Jurkat, Clone E6-1 (cell line): ENCODE results near the gene KRTAP10-6.
"Not testable (repeated sequence)": the region's sequence is repeated elsewhere in the genome, so short reads cannot be mapped to it uniquely, and the experiment has no call there.

Experiments used
- DNase-seq: peaks from one replicate; pipeline ENCODE4 v3.0.0-alpha.2; 2011; ENCODE audit warnings: low read depth, low spot score
- H3K4me3 ChIP-seq: 2 replicates; pipeline ENCODE4 v1.5.1; 2011; ENCODE audit warnings: mild to moderate bottlenecking, low read length, control low read depth, moderate library complexity

Gene KRTAP10-6

DNA sequence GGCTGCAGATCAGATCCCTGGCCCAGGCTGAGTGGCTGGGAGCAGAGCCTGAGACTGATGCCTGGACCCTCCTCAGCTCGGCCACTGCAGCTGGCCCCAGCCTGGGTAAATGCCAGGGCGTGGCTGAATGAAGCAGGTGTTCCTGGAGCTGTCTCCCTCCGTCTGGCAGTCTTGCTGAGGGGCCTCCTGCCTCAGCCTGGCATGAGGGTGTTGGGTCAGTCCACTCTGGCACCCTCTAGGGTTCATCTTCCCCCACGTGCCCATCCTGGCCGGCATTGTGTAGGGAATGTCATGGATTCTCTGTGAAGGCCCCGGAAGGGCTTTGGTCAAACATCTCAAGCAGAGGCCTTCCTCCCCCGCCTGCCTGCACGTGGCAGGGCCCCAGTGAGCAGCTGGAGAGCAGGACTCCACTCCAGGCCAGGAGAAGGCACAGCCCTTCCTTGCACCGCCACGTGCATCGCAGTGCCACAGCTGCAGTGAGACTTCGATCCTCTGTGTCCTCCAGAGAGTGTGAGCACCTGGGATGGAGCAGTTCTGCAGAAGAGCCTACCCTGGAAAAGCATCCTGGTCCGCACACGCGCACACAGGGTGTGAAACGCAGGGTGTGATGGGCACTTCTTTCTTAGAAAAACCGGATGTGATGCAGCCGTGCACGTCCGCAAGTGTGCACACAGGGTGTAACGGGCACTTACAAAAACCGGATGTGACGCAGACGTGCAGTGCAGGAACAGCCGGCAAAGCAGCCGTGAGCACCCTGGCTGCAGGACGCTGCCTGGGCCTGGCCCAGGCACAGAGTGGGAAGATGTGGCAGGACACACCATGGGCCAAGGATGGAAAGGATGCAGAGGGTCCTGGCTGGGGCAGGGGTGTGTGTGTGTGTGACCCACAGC, 23.4 kb downstream of the KRTAP10-6 start:
- H3K4me3 ChIP-seq: no peak overlapping the region
- DNase-seq: no peak

DNA sequence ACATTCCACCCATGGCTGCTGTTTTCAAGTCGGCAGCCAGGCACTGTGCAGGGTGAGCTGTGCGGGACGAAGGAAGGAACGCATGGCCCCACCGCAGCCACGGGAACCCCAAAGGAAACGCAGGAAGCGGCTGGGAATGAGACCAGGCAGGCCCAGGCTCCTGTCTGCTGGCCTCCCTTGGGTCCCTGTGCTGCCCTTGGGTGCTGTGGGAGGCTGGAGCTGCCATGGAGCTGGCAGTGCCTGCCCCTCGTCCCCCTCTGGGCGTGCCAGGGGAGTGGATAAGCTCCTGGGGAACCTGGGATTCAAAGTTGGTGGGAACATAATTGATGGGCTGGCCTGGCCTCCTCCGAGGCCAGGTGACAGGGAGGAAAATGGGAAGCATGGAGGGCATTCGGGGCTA, 24.0 kb downstream of the KRTAP10-6 start:
- DNase-seq: no peak

DNA sequence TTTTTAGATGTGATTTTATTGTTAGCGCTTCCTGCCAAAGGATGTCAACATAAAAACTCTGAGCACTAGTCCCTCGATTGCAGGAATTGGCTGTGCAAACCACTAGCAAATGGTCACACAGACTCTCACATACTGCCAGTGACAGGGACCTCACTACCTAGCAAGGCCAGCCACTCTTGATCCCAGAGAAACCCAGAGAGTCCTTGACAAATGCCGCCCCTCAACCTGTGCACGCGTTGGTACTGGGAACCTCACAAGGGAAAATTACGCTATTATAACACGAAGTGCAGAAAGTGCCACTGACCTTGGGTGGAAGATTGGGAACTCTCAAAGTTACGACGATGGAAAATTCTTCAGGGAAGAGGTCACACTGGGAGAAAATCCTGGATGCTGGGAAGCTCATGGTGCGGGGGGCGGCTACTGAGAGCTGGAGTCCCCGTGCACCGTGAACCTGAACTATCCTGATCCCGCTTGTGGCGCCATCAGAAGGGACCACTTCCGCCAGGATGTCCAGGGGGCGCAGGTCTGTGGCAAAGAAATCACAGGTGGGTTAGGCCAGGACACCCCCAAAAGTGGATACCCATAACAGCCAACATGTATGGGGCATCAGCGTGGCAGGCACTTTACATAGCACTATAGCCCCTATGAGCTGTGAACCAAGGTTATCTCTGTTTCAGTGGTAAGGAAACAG, 24.7 kb downstream of the KRTAP10-6 start:
- DNase-seq: no peak
- no peak overlapping the region for H3K4me3 ChIP-seq

More for the DNA sequence above, 24.0 kb downstream of the KRTAP10-6 start:
- H3K4me3 ChIP-seq: no peak overlapping the region

DNA sequence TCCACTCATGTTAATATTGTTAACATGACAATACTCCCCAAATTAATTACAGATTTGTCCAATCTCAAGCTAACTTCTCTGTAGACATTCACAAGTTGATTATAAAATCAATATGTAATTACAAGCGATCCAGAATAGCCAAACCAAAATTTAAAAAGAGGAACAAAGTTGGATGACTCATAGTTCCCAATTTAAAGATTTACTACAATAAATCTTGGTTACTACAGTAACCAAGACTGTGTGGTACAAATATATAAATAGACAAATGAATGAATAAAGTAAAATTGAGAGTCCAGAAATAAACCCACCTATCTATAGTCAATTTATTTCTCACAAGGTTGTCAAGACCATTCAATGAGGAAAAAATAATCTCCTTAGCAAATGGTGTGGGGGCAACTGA, 25.9 kb downstream of the KRTAP10-6 start:
- DNase-seq: no peak
- H3K4me3 ChIP-seq: no peak overlapping the region

DNA sequence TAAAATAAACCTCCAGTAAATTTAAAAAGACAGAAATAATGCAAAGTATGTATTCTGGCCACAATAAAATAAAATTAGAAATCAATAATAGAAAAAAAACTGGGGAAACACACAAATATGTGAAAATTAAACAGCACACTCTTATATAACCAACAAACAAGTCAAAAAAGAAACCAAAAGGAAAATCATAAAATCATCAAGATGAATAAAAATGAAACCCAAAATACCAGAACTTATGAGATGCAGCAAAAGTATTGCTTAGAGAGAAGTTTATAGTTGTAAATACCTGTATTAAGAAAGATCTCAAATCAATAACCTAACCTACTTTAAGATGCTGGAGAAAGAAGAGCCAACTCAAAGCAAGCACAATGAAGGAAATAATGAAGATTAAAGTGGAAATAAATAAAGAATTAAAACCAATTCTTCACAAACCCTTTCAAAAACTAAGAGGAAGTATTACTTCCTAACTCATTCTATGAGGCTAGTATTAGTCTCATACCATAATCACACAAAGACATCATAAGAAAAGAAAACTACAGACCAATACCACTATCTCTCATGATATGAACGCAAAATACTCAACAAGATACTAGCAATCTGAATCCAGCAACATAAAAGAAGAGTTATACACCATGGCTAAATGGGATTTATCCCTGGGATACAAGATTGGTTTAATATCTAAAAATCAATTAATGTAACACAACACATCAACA, 27.3 kb downstream of the KRTAP10-6 start:
- no peak for DNase-seq
- H3K4me3 ChIP-seq: no peak overlapping the region

DNA sequence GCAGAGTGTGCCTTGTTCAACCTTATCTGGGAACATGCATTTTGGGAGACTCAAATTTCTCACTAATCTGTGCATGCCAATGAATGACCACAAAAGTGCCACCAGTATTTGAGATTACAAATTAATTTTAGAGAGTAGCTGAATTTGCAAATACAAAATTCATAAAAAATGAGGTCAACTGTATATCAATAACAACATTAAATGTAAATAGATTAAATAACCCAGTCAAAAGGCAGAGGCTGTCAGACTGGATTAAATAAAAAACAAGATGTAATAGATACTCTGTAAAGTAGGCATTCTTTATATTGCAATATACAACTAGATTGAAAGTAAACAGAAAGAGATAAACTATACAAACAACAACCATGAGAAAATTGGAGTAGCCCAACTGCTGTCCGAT, 28.2 kb downstream of the KRTAP10-6 start:
- H3K4me3 ChIP-seq: no peak overlapping the region
- no peak for DNase-seq

DNA sequence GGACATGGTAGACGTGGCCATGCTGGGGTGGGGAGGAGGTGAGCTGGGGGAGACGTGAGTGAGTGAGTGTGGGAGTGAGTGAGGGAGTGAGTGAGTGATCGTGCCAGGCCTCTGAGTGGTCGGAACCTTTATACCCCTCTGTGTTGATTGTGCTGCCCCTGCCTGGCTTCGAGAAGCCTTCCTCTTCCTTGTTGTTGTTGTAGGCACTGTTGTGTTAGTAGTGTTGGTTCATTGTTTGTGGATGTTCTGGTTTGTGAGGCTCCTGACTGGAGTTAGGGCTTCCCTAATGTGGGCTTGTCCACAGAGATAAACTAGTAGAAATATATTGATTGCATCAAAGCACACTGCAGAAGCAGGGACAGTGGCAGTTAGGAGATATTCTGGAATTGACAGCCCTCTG, 33.6 kb downstream of the KRTAP10-6 start, which contains the start of gene KRTAP10-3:
KRTAP10-3 (minus strand) TSS at position 101 of the 400 bp plus-strand sequence; CDS start at position 21, 80 bp downstream.
- no peak for DNase-seq
- H3K4me3 ChIP-seq: no peak within 1 kb of the TSS

DNA sequence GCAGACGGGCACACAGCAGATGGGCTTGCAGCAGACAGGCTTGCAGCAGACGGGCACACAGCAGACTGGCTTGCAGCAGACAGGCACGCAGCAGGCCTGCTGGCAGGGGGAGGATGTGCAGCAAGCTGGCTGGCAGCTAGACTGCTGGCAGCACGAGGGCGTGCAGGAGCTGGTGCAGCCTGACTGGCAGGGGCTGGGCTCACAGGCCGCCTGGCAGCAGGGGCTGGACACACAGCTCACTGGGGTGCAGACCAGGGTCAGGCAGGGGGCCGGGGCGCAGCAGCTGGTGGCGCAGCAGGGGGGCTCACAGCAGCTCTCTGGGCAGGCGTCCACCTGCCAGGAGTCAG, 34.0 kb downstream of the KRTAP10-6 start:
- not testable (repeated sequence) for DNase-seq, H3K4me3 ChIP-seq

DNA sequence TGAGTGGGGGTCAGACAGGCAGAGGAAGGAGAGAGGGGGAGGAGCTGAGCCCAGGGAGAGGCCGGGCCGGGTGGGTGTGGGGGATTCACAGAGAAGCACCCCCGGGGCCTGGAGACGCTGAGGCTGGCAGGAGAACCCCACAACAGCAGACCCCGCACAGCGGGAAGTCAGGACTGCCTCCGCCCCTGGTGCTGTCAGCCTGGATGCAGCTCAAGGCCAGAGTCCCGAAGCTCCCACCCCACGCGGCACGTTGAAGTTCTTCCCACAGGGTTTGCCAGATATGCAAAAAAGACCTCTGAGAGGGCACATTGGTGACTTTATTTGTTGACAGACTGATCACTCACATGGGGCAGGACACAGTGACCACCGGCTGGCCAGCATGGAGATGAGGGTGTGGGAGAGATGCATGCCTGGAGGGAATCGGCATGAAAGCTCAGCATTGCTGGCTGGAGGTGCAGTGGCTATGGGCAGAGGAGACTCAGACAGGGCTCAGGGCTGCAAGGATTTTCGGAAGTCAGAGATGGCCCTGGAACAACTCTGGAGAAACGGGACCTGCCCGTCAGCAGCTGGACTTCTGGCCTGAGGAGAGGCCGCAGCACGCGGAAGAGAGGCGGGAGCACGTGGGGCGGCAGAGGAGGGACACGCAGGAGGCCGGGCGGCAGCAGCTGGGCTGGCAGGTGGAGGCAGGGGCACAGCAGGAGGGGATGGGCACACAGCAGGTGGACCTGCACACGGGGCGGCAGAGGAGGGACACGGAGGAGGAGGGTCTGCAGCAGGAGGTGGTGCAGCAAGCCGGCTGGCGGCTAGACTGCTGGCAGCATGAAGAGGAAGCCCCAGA, 34.6 kb downstream of the KRTAP10-6 start:
- H3K4me3 ChIP-seq: no peak overlapping the region
- DNase-seq: no peak

DNA sequence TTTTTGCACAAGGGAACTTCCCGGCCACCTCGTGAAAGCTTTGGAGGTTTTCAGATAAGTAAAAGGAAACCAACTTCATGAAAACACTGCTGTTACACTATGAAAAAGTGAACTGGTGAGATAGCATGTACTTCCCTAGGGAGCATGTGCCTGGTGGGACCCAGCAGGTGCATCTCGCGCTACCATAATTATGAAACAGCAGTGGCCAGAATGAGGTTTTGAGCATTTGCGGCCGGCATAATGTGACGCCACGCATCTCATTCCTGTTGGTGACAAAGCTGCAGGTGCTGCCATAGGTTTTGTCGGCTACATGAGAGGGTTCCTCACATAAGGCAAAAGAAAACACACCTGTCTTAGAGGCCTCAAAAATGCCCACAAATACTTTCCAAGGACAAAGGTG, 35.4 kb downstream of the KRTAP10-6 start:
- no peak overlapping the region for H3K4me3 ChIP-seq
- no peak for DNase-seq

DNA sequence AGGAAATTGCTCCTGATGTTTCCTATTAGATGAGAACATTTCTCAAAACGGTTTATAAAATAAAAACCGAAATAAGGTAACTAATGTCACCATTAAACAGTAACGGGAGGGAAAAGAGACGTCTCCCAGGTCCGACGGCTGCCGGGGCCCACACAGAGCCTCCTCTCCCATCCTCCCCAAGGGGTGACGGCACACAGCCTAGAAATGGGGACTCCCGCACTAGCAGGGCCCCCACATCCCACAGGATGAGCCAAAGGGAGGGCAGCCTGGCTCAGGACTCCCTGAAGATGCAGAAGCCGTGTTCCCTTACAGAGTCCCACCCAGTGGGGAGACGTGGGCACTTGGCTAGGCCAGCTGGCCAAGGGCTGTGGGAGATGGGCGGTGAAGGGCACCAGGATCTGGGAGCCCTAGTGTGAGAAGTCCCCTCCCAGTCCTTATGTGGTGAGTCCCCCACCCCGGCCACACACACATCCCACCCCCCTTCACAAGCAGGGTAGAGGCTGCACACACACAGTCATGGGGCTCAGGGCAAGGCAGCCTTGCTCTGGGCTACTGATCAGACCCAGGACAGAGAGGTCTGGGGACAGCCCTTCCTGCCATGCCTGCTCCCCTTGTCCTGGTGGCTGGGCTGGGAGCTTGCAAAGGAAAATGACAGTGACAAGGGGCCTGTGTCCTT, 37.0 kb downstream of the KRTAP10-6 start:
- no peak overlapping the region for H3K4me3 ChIP-seq
- DNase-seq: no peak

DNA sequence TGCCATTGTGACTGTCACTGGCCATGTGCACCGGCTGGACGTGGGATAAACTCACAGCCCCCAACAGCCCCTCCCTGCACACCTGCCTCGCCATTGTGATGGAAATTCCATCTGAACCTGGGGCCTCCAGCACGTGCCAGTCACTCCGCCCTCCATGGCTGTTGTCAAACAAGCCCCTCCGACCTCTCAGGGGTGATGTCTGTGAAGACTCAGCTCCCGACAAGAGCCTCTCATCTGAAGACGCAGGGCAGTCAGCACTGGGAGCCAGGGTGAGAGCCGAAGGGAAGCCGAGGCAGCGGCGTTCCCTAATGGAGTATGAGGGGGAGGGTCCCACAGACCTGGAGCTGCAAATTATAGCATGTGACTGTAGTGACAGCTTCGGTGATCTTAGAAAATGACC, 39.6 kb downstream of the KRTAP10-6 start:
- H3K4me3 ChIP-seq: no peak overlapping the region
- no peak for DNase-seq

DNA sequence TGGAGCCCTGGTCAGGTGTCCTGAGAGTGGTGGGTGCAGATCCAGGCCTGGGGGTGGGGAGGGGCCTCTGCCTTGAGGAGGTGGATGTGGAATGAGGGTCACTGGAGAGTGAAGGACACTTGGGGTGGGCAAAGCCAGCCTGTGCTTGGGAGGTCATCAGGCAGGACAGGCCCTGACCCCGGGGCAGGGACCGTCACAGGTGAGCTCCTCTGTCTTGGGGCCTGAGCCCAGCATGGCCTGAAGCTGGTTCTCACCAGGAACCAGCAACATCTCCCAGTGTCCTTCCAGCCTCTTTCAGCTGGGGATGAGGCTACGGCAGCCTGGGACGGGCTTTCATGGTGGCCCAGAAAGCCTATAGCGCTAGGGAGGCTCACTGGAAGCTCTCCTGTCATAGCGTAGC, 40.2 kb downstream of the KRTAP10-6 start:
- no peak overlapping the region for H3K4me3 ChIP-seq
- DNase-seq: no peak

DNA sequence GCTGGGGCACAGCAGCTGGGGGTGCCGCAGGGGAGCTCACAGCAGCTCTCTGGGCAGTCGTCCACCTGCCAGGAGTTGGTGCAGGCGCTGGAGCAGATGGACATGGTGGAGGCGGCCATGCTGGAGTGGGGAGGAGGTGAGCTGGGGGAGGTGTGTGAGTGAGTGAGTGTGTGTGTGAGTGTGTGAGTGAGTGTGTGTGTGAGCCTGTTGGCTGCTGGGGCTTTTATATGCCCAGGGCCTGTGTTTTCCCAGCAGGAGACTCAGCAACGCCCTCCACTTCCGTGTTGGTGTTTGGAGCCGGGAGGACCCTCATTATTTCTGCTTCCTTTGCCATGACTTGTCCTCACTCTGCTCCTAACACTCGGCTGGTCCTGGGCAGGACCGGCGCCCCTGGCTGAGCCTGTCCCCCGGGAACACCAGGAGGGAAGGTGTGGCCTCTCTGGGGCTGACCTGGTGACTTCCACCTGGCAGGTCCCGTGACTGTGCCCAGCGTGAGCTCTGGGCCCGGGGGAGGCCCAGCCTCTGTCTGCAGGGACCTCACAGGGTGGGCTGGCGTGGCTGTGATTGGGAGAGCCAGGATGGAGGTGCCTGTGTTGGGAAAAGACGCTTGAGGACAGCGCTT, 40.9 kb downstream of the KRTAP10-6 start, which contains the start of gene KRTAP10-2:
KRTAP10-2 (minus strand) TSS at position 166 of the 622 bp plus-strand sequence; CDS start at position 119, 47 bp downstream.
- DNase-seq: no peak
- H3K4me3 ChIP-seq: no peak within 1 kb of the TSS

DNA sequence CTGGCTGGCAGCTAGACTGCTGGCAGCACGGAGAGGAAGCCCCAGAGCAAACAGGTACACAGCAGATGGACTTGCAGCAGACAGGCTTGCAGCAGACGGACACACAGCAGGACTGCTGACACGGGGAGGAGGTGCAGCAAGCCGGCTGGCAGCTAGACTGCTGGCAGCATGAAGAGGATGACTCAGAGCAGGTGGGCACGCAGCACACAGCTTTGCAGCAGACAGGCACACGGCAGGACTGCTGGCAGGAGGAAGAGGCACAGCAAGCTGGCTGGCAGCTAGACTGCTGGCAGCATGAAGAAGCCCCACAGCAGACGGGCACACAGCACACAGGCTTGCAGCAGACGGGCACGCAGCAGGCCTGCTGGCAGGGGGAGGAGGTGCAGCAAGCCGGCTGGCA, 41.5 kb downstream of the KRTAP10-6 start:
- H3K4me3 ChIP-seq: no peak overlapping the region
- DNase-seq: no peak

DNA sequence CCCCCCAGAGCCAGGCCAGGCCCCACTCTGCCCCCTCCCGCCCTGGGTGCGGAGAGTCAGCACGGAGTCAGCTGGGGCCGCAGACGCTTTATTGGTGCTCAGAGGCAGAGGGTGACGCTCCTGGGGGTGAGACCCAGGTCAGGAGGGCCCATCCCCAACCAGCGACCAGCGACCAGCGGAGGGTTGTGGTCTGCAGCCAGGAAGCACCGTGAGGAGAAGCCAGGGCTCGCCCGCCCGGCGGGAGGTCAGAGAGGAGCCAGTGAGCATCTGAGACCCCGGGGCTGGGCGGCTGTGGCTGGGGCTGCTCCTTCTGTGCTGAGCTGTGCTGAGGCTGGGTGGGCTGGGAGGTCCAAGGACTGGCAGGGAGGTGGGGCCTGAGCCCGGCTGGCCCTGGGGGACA, 42.0 kb downstream of the KRTAP10-6 start:
- not testable (repeated sequence) for H3K4me3 ChIP-seq, DNase-seq

DNA sequence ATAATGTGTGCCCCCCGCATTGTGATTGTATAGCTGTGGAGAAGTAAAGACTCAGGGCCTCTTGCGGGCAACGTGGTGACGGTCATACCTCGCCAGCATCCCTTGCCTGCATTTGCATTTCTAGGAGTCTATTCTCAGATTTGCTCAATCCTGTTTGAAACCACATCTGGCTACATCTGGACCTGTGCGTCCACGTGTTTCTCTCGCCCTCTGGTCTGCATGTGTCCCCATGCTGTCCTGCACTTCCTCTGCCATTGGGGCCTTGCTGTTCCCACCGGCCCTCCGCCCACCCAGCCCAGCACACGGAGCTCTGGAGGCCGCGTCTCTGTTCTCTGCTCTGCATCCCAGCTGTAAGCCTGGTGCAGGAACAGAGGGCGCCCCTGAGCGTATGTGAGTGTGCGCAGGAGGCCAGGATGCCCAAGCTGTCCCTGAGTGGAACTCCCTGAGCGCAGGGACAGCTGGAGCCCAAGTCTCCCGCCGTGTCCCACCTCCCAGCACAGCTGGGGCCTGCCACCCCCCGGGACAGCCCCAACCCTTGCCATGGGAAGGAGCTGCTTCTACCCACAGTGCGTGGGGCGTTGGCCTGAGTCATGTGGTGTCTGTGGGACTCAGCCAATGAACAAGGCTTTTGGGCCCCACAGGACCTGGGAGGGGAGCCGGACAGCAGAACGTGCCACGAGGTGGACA, 42.6 kb downstream of the KRTAP10-6 start:
- H3K4me3 ChIP-seq: no peak overlapping the region
- DNase-seq: no peak
